Measurements from ENCODE around the gene PRRT2. TPM values are rescaled to one million over a fixed set of nuclear protein-coding genes. Genes with fewer than 3 reads are reported as not detected.

The PRRT2 gene
- total and polyA plus RNA-seq, 2 experiments from 2014 or later = 13.3 to 16.6 TPM

GRCh38 chr16:29849505-29849904 lies 37.5 kb downstream of the PRRT2 start:
- DNase-seq (ENCODE audit: low spot score) = peak; percentile 58
- H3K27ac ChIP-seq (ENCODE audit: low read depth) = no peak overlapping the region
- Mint-ChIP-seq H3K4me1 (peaks cover 13% of the 10 kb centered on the region), H3K27ac (peak overlapping the region; percentile 30; the same call in 1 of the 2 replicates), H3K27me3 (ENCODE audit: insufficient read depth, low read depth, poor library complexity) (peaks cover 3% of the 10 kb centered on the region), H3K9me3 (no peaks in the 10 kb centered on the region; the same call in 2 of the 3 replicates), H3K36me3 (ENCODE audit: low read depth) (no peaks in the 10 kb centered on the region; the same call in 2 of the 3 replicates), H3K4me3 (no peak overlapping the region)
- no peaks in the 10 kb centered on the region for H3K9me2 ChIP-seq (ENCODE audit: insufficient read depth)
- H3K4me3 ChIP-seq = no peak overlapping the region
- H2AFZ ChIP-seq = peak overlapping the region; percentile 35; the same call in 1 of the 2 replicates
- H3K4me1 ChIP-seq (ENCODE audit: insufficient read depth) = no peaks in the 10 kb centered on the region
- H3K27me3 ChIP-seq (ENCODE audit: insufficient read depth) = no peaks in the 10 kb centered on the region
- TF ChIP-seq ZNF331 (CRISPR knock-in tag; IDR thresholded peaks at IDR 0.05; ENCODE audit: low read depth) (no peak), ETS1 (IDR thresholded peaks at IDR 0.05) (no peak), ZNF114 (CRISPR knock-in tag; IDR thresholded peaks at IDR 0.05) (no peak), NANOG (IDR thresholded peaks at IDR 0.05; ENCODE audit: borderline replicate concordance) (no peak), JUNB (IDR thresholded peaks at IDR 0.05; ENCODE audit: unreplicated experiment) (no peak), CREB1 (CRISPR knock-in tag; IDR thresholded peaks at IDR 0.05; ENCODE audit: low read depth) (no peak), EZH2 (IDR thresholded peaks at IDR 0.05; ENCODE audit: low read depth, unreplicated experiment) (no peak), STAT1 (IDR thresholded peaks at IDR 0.05; ENCODE audit: unreplicated experiment) (no peak), ZNF462 (CRISPR knock-in tag; IDR thresholded peaks at IDR 0.05) (no peak), POLR2AphosphoS5 (IDR thresholded peaks at IDR 0.05; ENCODE audit: low read depth) (no peak), CTCF (conservative IDR thresholded peaks at IDR 0.05; ENCODE audit: low read depth in 2 of 2) (no peak), EZH2phosphoT487 (IDR thresholded peaks at IDR 0.05; ENCODE audit: unreplicated experiment) (no peak), REST (IDR thresholded peaks at IDR 0.05; ENCODE audit: unreplicated experiment) (no peak)
- no peaks in the 10 kb centered on the region for H3K79me2 ChIP-seq (replicated peaks; ENCODE audit: insufficient read depth)
- H3K36me3 ChIP-seq (ENCODE audit: insufficient read depth) = no peaks in the 10 kb centered on the region
- H4K20me1 ChIP-seq (replicated peaks; ENCODE audit: insufficient read depth) = no peaks in the 10 kb centered on the region
- peak overlapping the region; percentile 6; the same call in 1 of the 2 replicates for H3K4me2 ChIP-seq
- H3F3A ChIP-seq (replicated peaks; ENCODE audit: low read depth) = 0 out of 2 replicates have a peak, but pooled peaks cover 3% of the 10 kb centered on the region
- ATAC-seq = peak; percentile 64

Measured in GM23338 (cell line).